H7 (cell line): ENCODE results near the gene C1QTNF6. TPM values are rescaled to one million over a fixed set of nuclear protein-coding genes. Genes with fewer than 3 reads are reported as not detected.

ENCODE experiments used
- DNase-seq: peaks from one replicate; pipeline ENCODE4 v3.0.0; 2012
- H3K27me3 ChIP-seq: 2 replicates; pipeline ENCODE4 v1.6.0; 2011; ENCODE audit warnings: mild to moderate bottlenecking, low read length; ENCODE audit not compliant: control insufficient read depth, insufficient read depth
- H3K36me3 ChIP-seq: replicated peaks from 2 replicates; pipeline ENCODE4 v1.5.1; 2011; ENCODE audit warnings: low read length; ENCODE audit not compliant: control insufficient read depth, insufficient read depth
- H3K4me3 ChIP-seq: 2 replicates; pipeline ENCODE4 v1.5.1; 2011; ENCODE audit warnings: low read depth, mild to moderate bottlenecking, control low read depth, low read length, moderate library complexity; ENCODE audit not compliant: insufficient read depth
- total RNA-seq: library from RNA; depleted of rRNA; stranded (reverse); fragments of >200 nt; shearing (Covaris generic); gene quantifications from 2 replicates; pipeline ENCODE4 v1.2.3, GENCODE V29; 2014; rRNA removed

C1QTNF6 gene
- total RNA-seq, 1 experiment from 2014 or later: 4.9 TPM

- Histone ChIP-seq H3K36me3 (no peaks in the 10 kb centered on the region), H3K27me3 (no peaks in the 10 kb centered on the region), H3K4me3 (no peak overlapping the region)
- DNase-seq: no peak
These were observed 53.0 kb downstream of the C1QTNF6 start for GRCh38 chr22:37135023-37135422.

GRCh38 chr22:37133304-37134018, 54.6 kb downstream of the C1QTNF6 start:
- H3K27me3 ChIP-seq: no peaks in the 10 kb centered on the region
- no peaks in the 10 kb centered on the region for H3K36me3 ChIP-seq
- DNase-seq: no peak
- no peak overlapping the region for H3K4me3 ChIP-seq

GRCh38 chr22:37132773-37133172, 55.3 kb downstream of the C1QTNF6 start:
- no peak overlapping the region for H3K4me3 ChIP-seq
- H3K27me3 ChIP-seq: no peaks in the 10 kb centered on the region
- DNase-seq: no peak
- no peaks in the 10 kb centered on the region for H3K36me3 ChIP-seq

Other genes starting within 250 kb of the C1QTNF6 start
- 39.9 and 45.7 TPM in 2 replicates for gene TST, start 168.8 kb downstream of the C1QTNF6 start, total RNA-seq
- 188 and 201 TPM in 2 replicates for gene MPST, start 168.5 kb downstream of the C1QTNF6 start, total RNA-seq
- 29.5 and 31.1 TPM in 2 replicates for gene KCTD17, start 136.5 kb downstream of the C1QTNF6 start, total RNA-seq
- gene TMPRSS6, start 78.5 kb downstream of the C1QTNF6 start, total RNA-seq: not detected in 2 replicates
- gene IL2RB, start 38.3 kb downstream of the C1QTNF6 start, total RNA-seq: 0.21 and 0.41 TPM in 2 replicates
- 0.21 TPM in 1 of 2 replicates, not detected in the other for gene SSTR3, start 24.2 kb upstream of the C1QTNF6 start, total RNA-seq
- 9.4 and 9.6 TPM in 2 replicates for gene RAC2, start 56.0 kb upstream of the C1QTNF6 start, total RNA-seq
- gene CYTH4, start 94.3 kb upstream of the C1QTNF6 start, total RNA-seq: not detected in 2 replicates
- gene ELFN2, start 239.2 kb upstream of the C1QTNF6 start, total RNA-seq: 0.14 and 0.22 TPM in 2 replicates